Endometrium (tissue), 2 donors: ENCODE data around the gene GRIN3A.
"Not testable (repeated sequence)": the region's sequence is repeated elsewhere in the genome, so short reads cannot be mapped to it uniquely, and the experiment has no call there.

ENCODE experiments used
- FAIRE-seq: peaks from 2 replicates; lab custom pipeline; 2012; peaks lifted over from hg19 to GRCh38; lab: Jason Lieb, UNC
- donor health status: control.
- donor health status: control.

Gene GRIN3A

GRCh38 chr9:101578378-101578777 is 160.1 kb downstream of the GRIN3A start:
- no peak for FAIRE-seq

GRCh38 chr9:101574731-101575333 is 163.6 kb downstream of the GRIN3A start:
- no peak for FAIRE-seq

DNA sequence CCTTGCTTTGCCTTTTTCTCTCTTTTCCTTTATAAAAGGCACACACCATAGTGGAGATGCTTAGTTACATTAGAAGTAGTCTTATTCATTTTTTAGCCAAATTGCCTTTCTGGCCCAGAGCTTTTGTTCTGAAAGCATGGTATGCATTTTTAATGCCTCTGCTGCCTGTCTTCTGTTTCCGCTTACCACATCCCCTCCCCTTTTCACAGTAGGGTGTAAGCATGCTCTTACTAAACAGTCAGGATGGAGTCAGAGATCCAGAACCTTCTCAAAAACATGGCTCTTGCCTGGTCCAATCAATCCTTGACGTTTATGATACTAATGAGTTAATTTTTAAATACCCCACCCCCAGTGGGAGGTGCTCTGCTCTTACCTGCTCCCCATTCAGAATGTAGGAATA is 166.1 kb downstream of the GRIN3A start:
- no peak for FAIRE-seq

- no peak for FAIRE-seq
Observed at GRCh38 chr9:101571114-101571513, 167.3 kb downstream of the GRIN3A start.

GRCh38 chr9:101569741-101570501 is 168.5 kb downstream of the GRIN3A start:
- no peak for FAIRE-seq

- no peak for FAIRE-seq
Observed at GRCh38 chr9:101567725-101568350, 170.6 kb downstream of the GRIN3A start.

DNA sequence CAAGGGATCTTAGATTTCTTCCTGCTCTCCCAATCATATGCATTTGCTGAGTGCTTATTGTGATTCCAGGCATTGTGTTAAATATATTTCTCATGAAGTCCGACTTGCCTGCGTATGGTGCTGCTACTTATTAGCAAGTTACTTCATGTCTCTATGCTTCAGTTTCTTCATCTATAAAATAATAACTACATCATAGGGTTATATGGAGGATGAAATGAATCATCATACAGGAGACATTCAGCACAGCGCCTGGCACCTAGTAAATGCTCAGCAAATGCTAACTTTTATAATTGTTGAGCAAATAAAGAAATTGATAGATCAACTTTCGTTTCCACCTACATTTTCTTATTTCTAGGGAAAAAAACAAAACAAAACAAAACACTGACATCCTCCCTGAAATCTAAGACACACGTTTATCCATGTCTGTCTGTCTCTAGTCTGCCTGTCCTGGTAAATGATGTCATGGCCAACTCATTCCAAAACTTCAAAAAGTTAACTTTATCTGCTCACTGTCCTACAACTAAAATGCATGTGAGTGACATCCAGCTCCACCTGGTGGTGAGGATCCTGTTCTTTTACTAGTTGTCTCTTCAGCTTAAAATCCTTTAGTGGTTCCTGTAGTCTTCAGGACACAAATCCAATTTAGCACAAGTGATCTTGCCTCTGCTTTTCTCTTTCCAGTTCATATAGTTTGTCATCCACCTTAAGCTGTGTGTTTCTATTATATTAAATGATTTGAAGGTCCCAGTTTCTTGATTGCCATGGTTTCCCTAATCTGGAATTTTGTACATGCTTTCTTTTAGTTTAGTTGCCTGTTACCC is 171.3 kb downstream of the GRIN3A start:
- FAIRE-seq, result no peak

- FAIRE-seq, result no peak
Observed at GRCh38 chr9:101564252-101564651, 174.2 kb downstream of the GRIN3A start.

GRCh38 chr9:101562966-101563365 is 175.5 kb downstream of the GRIN3A start:
- no peak for FAIRE-seq

GRCh38 chr9:101561740-101562139 is 176.7 kb downstream of the GRIN3A start:
- no peak for FAIRE-seq

- FAIRE-seq, result not testable (repeated sequence)
Observed at GRCh38 chr9:101549472-101550098, 188.9 kb downstream of the GRIN3A start.

DNA sequence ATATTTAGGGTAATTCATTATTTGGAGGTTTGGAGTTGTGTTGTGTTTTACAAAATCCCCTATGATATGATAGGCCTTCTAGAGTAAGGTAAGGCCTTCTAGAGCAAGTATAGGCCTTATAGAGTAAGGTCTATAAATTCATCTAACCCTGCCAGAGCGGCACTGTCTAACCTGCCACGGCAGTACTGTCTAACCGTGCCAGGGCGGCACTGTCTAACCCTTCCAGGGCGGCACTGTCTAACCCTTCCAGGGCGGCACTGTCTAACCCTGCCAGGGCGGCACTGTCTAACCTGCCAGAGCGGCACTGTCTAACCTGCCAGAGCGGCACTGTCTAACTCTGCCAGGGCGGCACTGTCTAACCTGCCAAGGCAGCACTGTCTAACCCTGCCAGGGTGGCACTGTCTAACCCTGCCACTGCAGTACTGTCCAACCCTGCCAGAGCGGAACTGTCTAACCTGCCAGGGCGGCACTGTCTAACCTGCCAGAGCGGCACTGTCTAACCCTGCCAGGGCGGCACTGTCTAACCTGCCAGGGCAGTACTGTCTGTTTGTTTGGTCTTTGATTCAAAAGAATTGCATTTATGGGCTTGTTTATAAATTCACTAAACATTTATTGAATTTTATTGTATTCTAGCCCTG is 195.2 kb downstream of the GRIN3A start:
- no peak for FAIRE-seq

- no peak for FAIRE-seq
Observed at GRCh38 chr9:101540069-101540468, 198.4 kb downstream of the GRIN3A start.

GRCh38 chr9:101536938-101537337 is 201.5 kb downstream of the GRIN3A start:
- no peak for FAIRE-seq

DNA sequence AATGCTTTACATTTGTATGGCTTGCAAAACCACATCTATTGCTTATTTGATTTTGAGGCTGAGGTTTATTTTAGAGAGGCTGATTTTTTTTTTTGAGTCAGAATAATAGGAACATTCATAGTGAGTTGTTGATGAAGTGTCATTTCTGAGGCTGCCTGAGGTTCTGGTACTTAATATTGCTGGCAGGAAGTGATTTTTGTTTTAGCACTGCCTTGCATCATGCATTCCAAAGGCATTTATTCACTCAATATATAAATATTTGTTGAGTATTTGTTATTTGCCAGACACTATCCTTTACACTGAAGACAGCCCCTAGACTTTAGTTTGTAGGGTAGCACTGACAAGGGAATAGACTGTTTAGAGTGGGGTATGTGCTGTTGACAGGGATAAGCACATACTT is 202.1 kb downstream of the GRIN3A start:
- FAIRE-seq, result no peak

DNA sequence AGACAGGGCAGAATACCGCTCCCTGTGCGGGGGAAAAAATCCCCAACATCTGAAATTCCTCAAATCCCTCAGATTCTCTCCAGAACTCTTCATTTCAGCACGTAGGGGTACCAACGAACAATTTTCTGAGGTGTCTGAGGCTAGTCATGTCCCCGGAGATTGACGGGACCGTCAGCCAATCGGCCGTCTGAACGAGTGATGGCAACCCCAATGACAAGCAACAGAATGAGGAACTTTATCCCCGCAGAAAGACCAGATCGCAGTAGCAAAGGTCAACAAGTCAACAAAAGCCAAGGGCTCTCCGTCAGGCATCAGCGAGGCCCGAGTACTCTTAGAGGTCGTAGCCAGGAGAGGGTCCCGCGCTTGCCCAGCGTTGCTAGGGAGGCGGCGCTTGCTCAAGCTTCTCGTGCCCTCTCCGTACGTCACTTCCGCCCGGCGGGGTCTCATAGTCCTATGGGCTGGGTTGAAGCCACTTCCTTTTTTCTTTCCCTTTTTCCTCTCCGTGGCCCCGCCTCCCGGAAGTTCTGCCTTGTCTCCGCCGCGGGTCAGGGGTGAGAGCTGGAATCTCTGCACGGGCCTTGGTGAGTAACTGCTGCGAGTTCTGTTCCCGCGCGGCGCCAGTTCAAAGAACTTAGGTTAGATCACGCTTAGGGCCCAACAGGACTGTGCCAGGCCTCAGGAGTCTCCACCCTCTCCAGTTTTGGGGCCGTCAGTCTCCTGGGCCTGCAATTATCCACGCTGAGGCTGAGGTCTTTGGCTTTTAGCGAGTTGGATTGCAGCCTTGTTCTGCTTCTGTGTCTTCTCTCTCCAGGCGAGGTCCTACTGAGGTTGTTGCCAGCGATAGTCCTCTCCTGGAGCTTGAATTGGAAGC is 204.9 kb downstream of the GRIN3A start, which contains the start of gene RNF20:
TSS of gene RNF20 (plus strand) at position 520 of the 871 bp plus-strand sequence. CDS start 1,571 bp downstream, outside the sequence.
- FAIRE-seq, result peak; percentile 86

DNA sequence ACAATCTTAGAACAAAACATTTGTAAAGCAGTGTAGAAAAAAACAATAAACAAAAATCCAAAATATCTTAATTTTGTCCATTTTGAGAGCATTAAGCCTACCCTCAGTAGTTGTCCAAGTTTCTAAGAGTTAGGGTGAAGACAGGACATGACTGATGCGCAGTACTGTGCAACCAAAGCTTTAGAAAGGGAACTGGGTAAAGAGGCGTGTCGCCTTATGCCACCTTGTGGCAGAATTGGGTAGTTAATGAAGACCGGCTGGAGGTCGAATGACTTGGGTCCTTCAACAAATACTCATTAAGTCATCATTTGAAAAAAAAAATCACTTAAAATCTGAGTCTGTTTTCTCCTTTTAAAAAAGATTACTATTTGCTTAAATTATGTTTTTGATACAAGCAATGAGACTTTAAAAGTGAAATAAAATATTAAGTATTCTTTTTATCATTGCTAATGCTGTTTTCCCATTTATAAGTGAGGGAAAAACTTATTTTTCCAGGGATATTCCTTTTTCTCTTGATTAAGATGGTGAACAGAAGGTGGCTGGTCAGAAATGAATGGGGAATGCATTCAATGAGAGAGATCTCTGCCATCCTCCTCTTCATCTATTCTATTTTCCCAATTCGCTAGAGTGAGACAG is 208.3 kb downstream of the GRIN3A start:
- FAIRE-seq, result peak; percentile 89

DNA sequence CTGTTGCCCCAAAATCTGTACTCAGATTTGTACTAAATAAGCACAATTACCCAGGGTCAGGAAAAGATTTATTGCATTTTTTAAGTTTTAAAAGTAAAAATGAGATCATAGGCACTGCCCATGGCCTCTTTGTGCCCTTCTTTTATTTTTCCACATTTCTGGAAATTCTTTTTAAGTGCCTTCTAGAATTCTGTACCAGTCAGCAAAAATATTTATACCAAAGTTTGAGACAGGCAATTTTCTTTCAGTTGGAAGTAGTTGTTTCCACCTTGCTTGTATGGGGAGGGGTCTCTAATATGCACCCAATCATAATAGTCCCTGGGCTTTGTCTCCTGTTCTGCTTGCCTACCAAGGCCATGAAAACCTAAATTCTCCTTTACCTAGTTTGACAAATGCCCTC is 210.4 kb downstream of the GRIN3A start:
- no peak for FAIRE-seq

DNA sequence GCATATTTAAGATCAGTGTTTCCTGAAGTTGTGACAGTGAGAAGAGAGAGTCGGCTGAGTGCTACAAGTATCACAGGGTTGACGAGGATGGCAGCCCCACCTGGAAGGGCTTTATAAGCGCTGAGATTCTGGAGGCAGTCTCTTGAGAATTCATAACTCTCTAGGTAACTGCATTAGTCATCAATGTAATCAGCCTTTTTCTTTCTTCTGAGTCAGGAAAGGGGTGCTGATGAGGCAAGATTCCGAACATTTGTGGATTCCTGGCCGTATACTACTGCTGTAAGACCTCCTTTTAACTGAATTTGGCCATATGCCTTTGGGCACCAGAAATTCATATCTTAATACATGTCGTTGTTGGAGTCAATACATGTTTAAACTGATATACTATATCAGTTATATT is 211.4 kb downstream of the GRIN3A start:
- FAIRE-seq, result no peak

DNA sequence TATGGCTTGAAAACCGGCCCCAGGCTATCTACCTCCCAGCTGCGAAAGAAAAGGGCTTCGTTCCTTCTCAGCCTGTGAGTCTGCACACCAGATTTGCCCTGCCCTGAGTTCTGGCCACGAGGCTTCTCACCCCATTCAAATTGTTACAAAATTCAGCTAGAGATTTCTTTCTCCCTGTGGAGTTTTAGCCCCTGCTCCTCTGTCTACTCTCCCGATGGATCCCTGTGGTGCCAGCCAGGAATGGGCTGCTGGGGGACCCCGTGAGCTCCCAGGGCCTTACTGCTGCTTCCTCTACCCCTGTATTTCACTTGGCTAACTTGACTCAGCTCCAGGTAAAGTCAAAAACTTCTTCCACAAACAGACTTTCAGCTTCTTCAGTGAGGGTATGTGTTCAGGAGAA is 214.1 kb downstream of the GRIN3A start:
- no peak for FAIRE-seq
